HG02981 (cell line): ENCODE measurements around the gene OXT.

ENCODE experiments used
- ATAC-seq: cut with Tn5 transposase; IDR thresholded peaks from one replicate; pipeline ENCODE4 v1.9.1; 2021; ENCODE audit warnings: mild to moderate bottlenecking, moderate library complexity; ENCODE audit not compliant: unreplicated experiment

The OXT gene

GRCh38 chr20:3084283-3084985 is 13.0 kb downstream of the OXT start, which contains the start of gene AVP:
Gene AVP (minus strand): TSS chr20:3084724. CDS start chr20:3084674, 50 bp downstream.
- no peak for ATAC-seq

- ATAC-seq = no peak
Measured at GRCh38 chr20:3084986-3085360, 13.6 kb downstream of the OXT start.

DNA sequence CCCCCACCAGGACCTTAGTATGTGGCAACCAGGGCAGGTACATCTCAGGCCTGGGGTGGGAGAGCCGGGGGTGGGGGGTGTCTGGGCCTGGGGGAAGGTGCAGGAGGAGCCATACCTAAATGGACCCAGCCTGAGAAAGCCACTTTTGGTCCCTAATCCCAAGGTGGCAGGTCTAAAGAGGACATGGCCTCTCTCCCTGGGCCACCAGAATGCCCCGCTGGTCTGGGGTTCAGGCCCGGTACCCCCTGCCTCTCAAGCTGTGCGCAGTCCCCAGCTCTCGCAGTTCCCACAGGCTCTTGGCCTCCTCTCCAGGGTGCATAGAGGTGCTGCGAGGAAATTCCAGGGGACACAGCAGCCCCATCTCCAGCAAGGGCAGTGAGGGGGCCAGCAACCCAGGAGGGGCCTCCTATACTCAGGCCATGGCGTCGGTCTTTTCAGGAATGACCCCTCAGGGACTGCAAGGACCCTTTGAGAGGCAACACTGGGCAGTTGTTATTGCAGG is 14.2 kb downstream of the OXT start:
- ATAC-seq = no peak

- ATAC-seq = no peak
Measured at GRCh38 chr20:3088031-3088430, 16.6 kb downstream of the OXT start.

- no peak for ATAC-seq
Measured at GRCh38 chr20:3090565-3090964, 19.1 kb downstream of the OXT start.

DNA sequence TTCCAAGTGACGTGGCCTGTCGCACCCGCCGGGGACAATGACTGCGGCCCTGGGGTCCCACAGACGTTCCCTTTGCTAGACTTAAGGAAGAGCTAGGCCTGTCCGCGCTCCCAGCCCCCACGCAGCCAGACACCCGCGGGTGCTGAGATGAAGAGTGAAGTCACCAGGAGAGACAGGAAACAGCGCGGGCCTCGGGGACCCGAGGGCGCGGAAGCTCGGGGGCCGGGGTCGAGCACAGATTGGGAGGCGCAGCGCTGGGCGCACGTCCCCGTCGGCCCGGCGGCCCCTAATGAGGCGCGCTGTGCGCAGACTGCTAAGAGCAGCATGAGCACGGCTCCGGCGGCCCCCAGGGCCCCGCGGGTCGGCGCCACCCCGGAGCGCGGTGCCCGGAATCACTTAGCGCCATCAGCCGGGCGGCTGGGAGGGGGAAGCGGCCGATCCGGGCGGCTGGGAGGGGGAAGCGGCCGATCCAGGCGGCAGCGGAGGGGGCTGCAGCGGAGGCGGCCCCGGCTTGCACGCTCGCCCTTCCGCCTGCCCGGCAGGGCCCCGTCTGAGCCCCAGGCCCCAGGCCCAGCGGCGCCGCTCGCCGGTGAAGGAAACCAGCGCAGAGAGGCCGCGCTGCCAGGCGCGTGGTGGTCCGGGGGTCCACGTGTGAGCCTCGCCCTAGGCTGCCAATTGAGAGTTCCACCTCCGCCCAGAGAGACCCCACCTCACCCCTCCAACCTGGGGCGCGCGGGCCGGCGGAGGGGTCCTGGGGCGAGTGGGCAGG is 21.4 kb downstream of the OXT start:
- no peak for ATAC-seq

- no peak for ATAC-seq
Measured at GRCh38 chr20:3093861-3094361, 22.5 kb downstream of the OXT start.

DNA sequence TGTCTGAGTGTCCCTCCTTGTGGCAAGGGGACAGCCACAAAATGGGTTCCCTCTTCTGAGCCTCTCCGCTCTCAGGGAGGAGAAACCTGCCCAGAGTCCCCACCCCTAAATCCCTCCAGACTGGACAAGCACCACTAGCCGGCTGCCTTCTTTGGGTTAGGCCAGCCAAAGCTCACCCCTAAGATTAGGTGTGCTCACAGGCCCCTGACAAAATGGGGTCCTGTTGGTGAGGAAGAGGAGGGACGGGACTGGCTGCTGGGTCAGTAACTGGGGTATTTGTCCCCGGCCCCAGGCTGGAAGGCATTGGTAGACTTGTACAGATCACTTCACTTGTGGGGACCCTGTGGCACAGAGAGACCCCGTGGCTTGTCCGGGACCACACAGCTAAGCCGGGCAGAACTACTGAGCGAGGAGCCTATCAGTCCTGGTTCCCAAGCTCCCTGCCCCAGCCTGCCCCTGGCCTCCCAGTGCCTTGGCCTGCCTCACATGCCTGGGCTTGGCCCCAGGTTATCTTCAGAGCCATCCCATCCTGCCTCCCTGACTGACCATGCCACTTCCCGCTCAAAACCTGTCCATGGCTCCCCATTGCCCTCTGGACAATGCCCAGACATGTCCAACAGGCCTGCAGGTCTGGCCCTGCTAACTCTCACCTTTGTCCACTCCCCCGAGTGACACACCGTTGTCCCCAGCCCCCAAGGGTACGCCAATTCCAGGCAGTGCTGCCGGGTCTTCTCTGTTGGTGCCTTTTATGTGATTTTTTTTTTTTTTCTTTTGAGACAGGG is 23.6 kb downstream of the OXT start:
- ATAC-seq = no peak

DNA sequence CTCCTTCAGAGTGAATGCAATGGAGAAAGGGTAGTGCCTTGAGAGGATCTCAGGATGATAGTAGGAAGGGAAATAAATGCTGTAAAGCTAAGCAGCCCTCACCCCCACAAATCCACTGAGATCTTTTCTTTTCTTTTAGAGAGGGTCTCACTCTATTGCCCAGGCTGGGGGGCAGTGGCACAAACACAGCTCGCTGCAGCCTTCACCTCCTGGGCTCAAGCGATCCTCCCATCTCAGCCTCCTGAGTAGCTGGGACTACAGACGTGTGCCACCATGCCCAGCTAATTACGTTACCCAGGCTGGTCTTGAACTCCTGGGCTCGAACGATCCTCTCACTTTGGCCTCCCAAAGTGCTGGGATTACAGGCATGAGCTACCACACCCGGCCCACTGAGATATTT is 29.1 kb downstream of the OXT start:
- ATAC-seq = no peak

DNA sequence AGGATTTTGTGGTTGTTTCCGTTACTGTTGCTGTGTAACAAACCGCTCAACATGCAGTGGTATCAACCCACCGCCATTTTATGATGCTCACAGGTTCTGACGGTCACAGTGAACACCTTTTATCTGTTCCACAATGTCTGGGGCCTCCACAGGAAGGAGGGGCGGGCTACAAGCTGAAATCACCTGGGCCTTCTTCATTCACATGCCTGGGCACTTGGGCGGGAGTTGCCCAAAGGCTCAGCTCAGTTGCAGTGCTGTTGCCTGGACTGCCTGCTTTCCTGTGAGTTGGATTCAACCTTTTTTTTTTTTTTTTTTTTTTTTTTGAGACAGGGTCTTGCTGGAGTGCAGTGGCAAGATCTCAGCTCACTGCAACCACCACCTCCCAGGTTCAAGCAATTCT is 29.8 kb downstream of the OXT start:
- no peak for ATAC-seq

DNA sequence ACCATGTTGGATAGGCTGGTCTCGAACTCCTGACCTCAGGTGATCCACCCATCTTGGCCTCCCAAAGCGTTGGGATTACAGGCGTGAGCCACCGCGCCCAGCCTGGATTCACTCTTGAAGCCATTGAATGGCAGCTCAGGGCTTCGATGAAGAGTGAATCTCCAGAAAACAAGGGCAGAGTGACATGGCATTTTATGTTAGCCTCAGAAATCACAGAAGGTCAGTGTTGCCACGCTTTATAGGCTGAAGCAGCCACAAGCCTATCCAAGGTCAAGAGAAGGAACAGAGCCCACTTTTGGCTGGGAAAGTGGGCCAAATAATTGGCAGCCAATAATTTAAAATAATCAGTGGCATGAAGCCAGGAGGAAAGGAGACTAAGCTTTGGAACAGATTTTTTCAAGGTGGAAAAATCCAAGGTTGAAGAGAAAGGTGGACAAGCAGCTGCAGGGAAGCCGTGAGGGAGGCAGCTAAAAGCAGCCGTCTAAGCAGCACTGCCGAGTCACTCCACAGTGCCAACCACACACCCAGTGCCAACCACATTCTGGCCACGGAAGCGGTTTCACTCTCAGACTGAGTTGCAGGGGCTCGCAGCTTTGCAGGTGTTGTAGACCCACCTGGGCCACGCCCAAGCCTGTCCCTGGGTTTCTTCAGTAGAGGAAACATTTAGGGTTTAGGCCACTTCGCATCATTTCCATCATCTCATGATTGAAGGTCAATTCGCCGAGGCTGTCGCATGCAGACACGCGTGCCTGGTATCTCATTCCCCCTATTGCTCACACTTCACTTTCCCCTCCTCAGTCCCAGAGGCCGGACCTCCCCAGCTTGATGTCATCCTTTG is 30.5 kb downstream of the OXT start:
- no peak for ATAC-seq

- ATAC-seq = no peak
Measured at GRCh38 chr20:3102575-3103368, 31.4 kb downstream of the OXT start.

- no peak for ATAC-seq
Measured at GRCh38 chr20:3103369-3104032, 32.1 kb downstream of the OXT start.

DNA sequence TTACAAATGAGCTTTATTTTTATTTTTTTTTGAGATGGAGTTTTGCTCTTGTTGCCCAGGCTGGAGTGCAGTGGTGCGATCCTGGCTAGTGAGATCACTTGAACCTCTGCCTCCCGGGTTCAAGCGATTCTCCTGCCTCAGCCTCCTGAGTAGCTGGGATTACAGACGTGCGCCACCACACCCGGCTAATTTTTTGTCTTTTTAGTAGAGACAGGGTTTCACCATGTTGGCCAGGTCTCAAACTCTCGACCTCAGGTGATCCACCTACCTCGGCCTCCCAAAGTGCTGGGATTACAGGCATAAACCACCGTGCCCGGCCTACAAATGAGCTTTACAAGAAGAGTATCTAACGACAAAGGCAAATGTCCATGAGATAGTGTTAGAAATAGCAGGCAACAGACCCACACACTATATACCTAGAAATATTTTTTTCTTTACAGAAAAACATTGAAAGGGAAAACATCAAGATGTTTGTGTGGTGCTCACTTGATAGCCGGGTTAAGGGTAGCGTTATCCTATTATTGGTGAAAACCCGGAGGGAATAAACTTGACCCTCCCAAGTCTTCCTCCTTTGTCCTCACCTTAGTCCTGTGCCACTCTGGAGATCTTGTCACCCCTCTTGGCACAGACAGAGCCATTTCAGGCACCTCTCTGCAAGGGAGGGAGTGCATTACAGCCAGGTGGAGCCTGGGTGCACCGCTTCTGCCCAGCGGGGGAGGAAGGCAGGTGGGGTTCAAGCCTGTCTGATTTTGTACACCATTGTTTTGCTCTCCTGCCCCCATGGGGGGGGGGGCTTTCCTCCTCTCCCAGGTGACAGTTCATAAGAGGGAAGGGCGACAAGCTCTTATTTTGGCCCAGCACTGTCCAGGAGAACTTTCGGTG is 34.1 kb downstream of the OXT start:
- no peak for ATAC-seq

DNA sequence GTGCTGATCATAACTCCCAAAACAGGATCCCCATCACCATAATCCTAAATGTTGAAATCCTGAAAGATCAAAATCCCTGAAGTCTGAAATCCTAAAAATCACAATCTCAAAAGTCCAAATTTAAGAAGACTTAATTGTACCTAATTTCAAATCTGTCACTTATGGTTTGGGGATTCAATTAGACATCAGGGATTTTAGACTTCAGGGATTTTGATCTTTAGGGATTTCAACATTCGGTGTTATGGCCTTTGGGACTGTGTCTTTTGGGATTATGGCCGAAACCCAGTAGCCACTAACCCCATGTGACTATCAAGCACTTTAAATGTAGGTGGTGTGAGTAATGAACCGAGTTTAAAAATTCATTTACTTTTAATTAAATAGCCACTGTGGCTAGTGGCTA is 34.8 kb downstream of the OXT start:
- ATAC-seq = no peak

- no peak for ATAC-seq
Measured at GRCh38 chr20:3106658-3107463, 35.4 kb downstream of the OXT start.

GRCh38 chr20:3107464-3108025 is 36.1 kb downstream of the OXT start:
- no peak for ATAC-seq
